Psoas muscle (tissue), 8 donors: ENCODE measurements around the gene ZYG11B. TPM values are rescaled to one million over a fixed set of nuclear protein-coding genes. Genes with fewer than 3 reads are reported as not detected.
A peak's percentile ranks its signal among the peaks of the same experiment; 100 is the strongest.
"Not testable (repeated sequence)": the region's sequence is repeated elsewhere in the genome, so short reads cannot be mapped to it uniquely, and the experiment has no call there.

Experiments
- ATAC-seq, 4 donors: fragments of 200-7000 bp; cut with Tn5 transposase; one replicate each; pipeline ENCODE4 v1.9.1; 2020; ENCODE audit warnings: moderate library complexity in 3 of 4, mild to moderate bottlenecking in 2 of 4
- DNase-seq, 2 donors: peaks; one replicate each; pipeline ENCODE4 v3.0.0-alpha.2; 2020
- H3K27ac ChIP-seq: fragments of 200-600 bp; one replicate; pipeline ENCODE4 v1.8.0; 2022
- H3K27me3 ChIP-seq, 3 donors: fragments of 200-600 bp in 1 of 3; one replicate each; pipeline versions ENCODE4 v1.6.1 to v1.8.0; 2013 to 2022; ENCODE audit warnings: low read length in 2 of 3, mild to moderate bottlenecking in 2 of 3, moderate library complexity in 1 of 3; ENCODE audit not compliant: insufficient read depth in 3 of 3
- H3K36me3 ChIP-seq, 2 donors: fragments of 200-600 bp in 1 of 2; one replicate each; pipeline versions ENCODE4 v1.6.1 to v1.8.0; 2013 to 2022; ENCODE audit warnings: low read depth in 1 of 2, mild to moderate bottlenecking in 1 of 2, moderate library complexity in 1 of 2; ENCODE audit not compliant: insufficient read depth in 1 of 2
- H3K4me1 ChIP-seq: fragments of 200-600 bp; one replicate; pipeline ENCODE4 v1.8.0; 2022
- H3K4me3 ChIP-seq: fragments of 200-600 bp; one replicate; pipeline ENCODE4 v1.8.0; 2022; ENCODE audit warnings: mild to moderate bottlenecking
- H3K9me3 ChIP-seq: fragments of 200-600 bp; one replicate; pipeline ENCODE4 v1.8.0; 2022
- CTCF ChIP-seq: fragments of 200-600 bp; IDR thresholded peaks from one replicate; pipeline ENCODE4 v1.8.0; 2022; ENCODE audit warnings: antibody characterized with exemption
- WGBS, 3 donors: extraction: QIAGEN DNeasy Blood & Tissue Kit; methylation state at CpG; one replicate each; pipeline versions ENCODE4 v1.1.6 to v1.1.7; 2013; 5-methylcytosine and 5-hydroxymethylcytosine counted together
- intact Hi-C, 2 donors: fragments of 100-400 bp; cut with DNase I; formaldehyde crosslinking; loops; one replicate each; pipeline versions ENCODE4 v1.11.0 to v1.14.2; 2022
- polyA plus RNA-seq, 3 donors: library from polyadenylated mRNA; stranded (reverse); fragments of 200-250 nt; gene quantifications; one replicate each; pipeline ENCODE4 v1.2.3, GENCODE V29; 2013
- total RNA-seq, 4 donors: library from RNA; stranded (reverse); fragmentation: NEBNext Ultra II Directional in 2 of 4; extraction: Animal tissue kit (Norgen Biotek cat#: 25700) in 2 of 4; gene quantifications; one replicate each; pipeline versions ENCODE4 v1.2.1 to v1.2.4, GENCODE V29; 2021 to 2023
- donor health status: healthy with polysubstance abuse.
- donor health status: DM: no; HTN: no; CAD: no; lungs with moderate emphysema.
- donor health status: Bipolar disorder and iron deficiency.
- donor health status: healthy.
- donor health status: DM: yes; HTN: yes; CAD: no.
- donor health status: DM: no; HTN: no; CAD: no.
- donor health status: DM: no; HTN: no; CAD: no.
- donor health status: DM: yes; HTN: yes; CAD: no.

ZYG11B gene
- total and polyA plus RNA-seq, 7 donors = 11.4 to 152 (median 82.8) TPM

- no peak for ATAC-seq
- Histone ChIP-seq H3K36me3 (peaks cover 0 to 6% of the 10 kb centered on the region in 2 donors), H3K4me3 (peak overlapping the region; percentile 96), H3K9me3 (no peaks in the 10 kb centered on the region), H3K27ac (peak overlapping the region; percentile 95), H3K27me3 (no peaks in the 10 kb centered on the region), H3K4me1 (peaks cover 30% of the 10 kb centered on the region)
- no peak for DNase-seq
- intact Hi-C loops = loop anchor here in 1 of 2 donors (2.0 to 10.0 kb wide), 2 partner anchors 29 to 197 kb away; partner anchors contain the start of genes COA7, ECHDC2 and SCP2
- TF ChIP-seq CTCF = no peak
- WGBS, 3 donors = 48 to 65% (median 50%) methylated on average over 6 of the region's 6 CpGs
These were observed 1.9 kb downstream of the ZYG11B start for GRCh38 chr1:52727956-52728656.

- intact Hi-C loops = no loop called here
- DNase-seq = no peak
- H3K9me3 ChIP-seq = no peaks in the 10 kb centered on the region
- H3K4me3 ChIP-seq = no peak overlapping the region
- H3K36me3 ChIP-seq = peaks cover 0 to 6% of the 10 kb centered on the region in 2 donors
- ATAC-seq = no peak
- 96 to 97% (median 97%) methylated on average over 3 of the region's 3 CpGs for WGBS, 3 donors
- no peak for TF ChIP-seq CTCF
- peaks cover 33% of the 10 kb centered on the region for H3K4me1 ChIP-seq
- no peak overlapping the region for H3K27ac ChIP-seq
- no peaks in the 10 kb centered on the region for H3K27me3 ChIP-seq
These were observed 7.1 kb downstream of the ZYG11B start for GRCh38 chr1:52733368-52733767.

GRCh38 chr1:52735371-52735770, 9.1 kb downstream of the ZYG11B start:
- H3K9me3 ChIP-seq, intact Hi-C loops, H3K27me3 ChIP-seq, ATAC-seq, H3K4me3 ChIP-seq, DNase-seq, H3K36me3 ChIP-seq: not testable (repeated sequence)
- Histone ChIP-seq H3K27ac (peak overlapping the region; percentile 31), H3K4me1 (peaks cover 36% of the 10 kb centered on the region)
- 80 to 92% (median 80%) methylated on average over 9 of the region's 9 CpGs for WGBS, 3 donors

- intact Hi-C loops = no loop called here
- no peak for TF ChIP-seq CTCF
- H3K9me3 ChIP-seq = no peaks in the 10 kb centered on the region
- ATAC-seq (peak; percentile 46 to 81 (median 69)), DNase-seq (peak in 1 of 2 donors; percentile 60)
- H3K27ac ChIP-seq = peak overlapping the region; percentile 80
- H3K36me3 ChIP-seq = no peaks in the 10 kb centered on the region
- no peak overlapping the region for H3K4me3 ChIP-seq
- WGBS, 3 donors = 25 to 33% (median 31%) methylated on average over 5 of the region's 5 CpGs
- peaks cover 48% of the 10 kb centered on the region for H3K4me1 ChIP-seq
- H3K27me3 ChIP-seq = no peaks in the 10 kb centered on the region
These were observed 11.9 kb downstream of the ZYG11B start for GRCh38 chr1:52738148-52738547.

- Histone ChIP-seq H3K9me3 (no peaks in the 10 kb centered on the region), H3K27ac (peak overlapping the region; percentile 80), H3K27me3 (no peaks in the 10 kb centered on the region), H3K36me3 (no peaks in the 10 kb centered on the region), H3K4me1 (peaks cover 47% of the 10 kb centered on the region), H3K4me3 (no peak overlapping the region)
- intact Hi-C loops = no loop called here
- DNase-seq (no peak), ATAC-seq (no peak)
- TF ChIP-seq CTCF = no peak
- 38 to 50% (median 39%) methylated on average over 10 of the region's 10 CpGs for WGBS, 3 donors
These were observed 12.6 kb downstream of the ZYG11B start for GRCh38 chr1:52738893-52739292.
